Neural cell (in vitro differentiated cells): ENCODE measurements around the gene CLEC4M.

Experiments
- CTCF ChIP-seq: fragments of 450-650 bp; IDR thresholded peaks from 2 replicates; pipeline ENCODE4 v1.5.1; 2014; ENCODE audit warnings: antibody characterized with exemption, mild to moderate bottlenecking, moderate library complexity; ENCODE audit not compliant: poor library complexity, severe bottlenecking
- EZH2 ChIP-seq: fragments of 200-600, 300-800 bp; shearing (Covaris generic), sonication (generic); IDR thresholded peaks from 2 replicates; pipeline ENCODE4 v1.6.1; 2014; ENCODE audit warnings: antibody characterized with exemption, low read length, borderline replicate concordance, mild to moderate bottlenecking; ENCODE audit not compliant: insufficient read depth, poor library complexity, severe bottlenecking
- POLR2AphosphoS5 ChIP-seq: IDR thresholded peaks from 2 replicates; pipeline ENCODE4 v1.6.1; 2012
- SMC3 ChIP-seq: fragments of 450-650 bp; conservative IDR thresholded peaks from 2 replicates; pipeline ENCODE4 v1.6.1; 2014; ENCODE audit warnings: antibody characterized with exemption, mild to moderate bottlenecking, moderate library complexity; ENCODE audit not compliant: poor library complexity

DNA sequence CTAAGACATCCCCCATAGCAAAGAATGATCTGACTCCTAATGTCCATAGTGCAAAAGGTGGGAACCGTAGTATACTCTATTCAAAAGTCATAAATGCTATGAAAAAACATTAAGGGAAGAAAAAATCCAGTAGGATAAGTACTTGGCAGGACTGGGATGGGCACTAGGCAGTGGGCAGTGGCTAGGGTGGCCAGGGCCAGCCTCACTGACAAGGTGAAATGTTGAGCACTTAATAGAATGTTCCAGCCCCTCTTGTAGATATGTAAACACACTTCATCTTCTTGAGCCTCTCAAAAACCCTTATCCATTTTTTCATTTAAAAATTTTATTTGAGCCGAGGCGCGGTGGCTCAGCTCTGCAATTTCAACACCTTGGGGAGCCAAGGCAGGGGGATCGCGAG lies 29.7 kb upstream of the CLEC4M start:
- TF ChIP-seq SMC3: no peak
- TF ChIP-seq CTCF: no peak
- TF ChIP-seq EZH2: no peak
- no peak for TF ChIP-seq POLR2AphosphoS5
